Astrocyte of the cerebellum (primary cell): Measurements from ENCODE around the gene CELF6.

Experiments used
- DNase-seq: peaks from one replicate; pipeline ENCODE4 v3.0.0-alpha.2; 2011; ENCODE audit warnings: low read depth
- H3K4me3 ChIP-seq: 2 replicates; pipeline ENCODE4 v1.5.1; 2011; ENCODE audit warnings: mild to moderate bottlenecking, low read depth, low read length, moderate library complexity
- CTCF ChIP-seq: IDR thresholded peaks from 2 replicates; pipeline ENCODE4 v1.5.1; 2012; ENCODE audit warnings: low read length, low read depth, moderate library complexity, mild to moderate bottlenecking; ENCODE audit errors: missing control alignments
- in situ Hi-C: cut with HindIII; loops from 2 replicates; pipeline ENCODE4 v1.10.0; 2017; ENCODE audit warnings: low sequenced_read_pairs

The CELF6 gene

GRCh38 chr15:72331021-72331420 is 11.1 kb upstream of the CELF6 start:
- TF ChIP-seq CTCF = no peak
- H3K4me3 ChIP-seq = no peak overlapping the region
- DNase-seq = no peak
- in situ Hi-C loops = no loop called here

GRCh38 chr15:72323752-72324151 is 3.8 kb upstream of the CELF6 start:
- no peak for TF ChIP-seq CTCF
- H3K4me3 ChIP-seq = no peak overlapping the region
- DNase-seq = no peak
- in situ Hi-C loops = no loop called here

GRCh38 chr15:72319360-72319984 is 485 bp downstream of the CELF6 start:
- no peak for DNase-seq
- peak overlapping the region; percentile 47 for H3K4me3 ChIP-seq
- no peak for TF ChIP-seq CTCF
- in situ Hi-C loops = no loop called here

GRCh38 chr15:72318408-72318942 is 1.5 kb downstream of the CELF6 start:
- no peak for DNase-seq
- no peak overlapping the region for H3K4me3 ChIP-seq
- in situ Hi-C loops = no loop called here
- TF ChIP-seq CTCF = no peak

GRCh38 chr15:72315706-72316370 is 4.1 kb downstream of the CELF6 start:
- no peak for TF ChIP-seq CTCF

GRCh38 chr15:72313881-72314280 is 6.1 kb downstream of the CELF6 start:
- no peak for TF ChIP-seq CTCF

More at GRCh38 chr15:72315706-72316370, 4.1 kb downstream of the CELF6 start:
- H3K4me3 ChIP-seq = no peak overlapping the region
- in situ Hi-C loops = no loop called here
- DNase-seq = no peak

More at GRCh38 chr15:72313881-72314280, 6.1 kb downstream of the CELF6 start:
- no peak overlapping the region for H3K4me3 ChIP-seq
- DNase-seq = no peak
- in situ Hi-C loops = no loop called here
